ENCODE measurements around the gene LIMD2.

The LIMD2 gene

DNA sequence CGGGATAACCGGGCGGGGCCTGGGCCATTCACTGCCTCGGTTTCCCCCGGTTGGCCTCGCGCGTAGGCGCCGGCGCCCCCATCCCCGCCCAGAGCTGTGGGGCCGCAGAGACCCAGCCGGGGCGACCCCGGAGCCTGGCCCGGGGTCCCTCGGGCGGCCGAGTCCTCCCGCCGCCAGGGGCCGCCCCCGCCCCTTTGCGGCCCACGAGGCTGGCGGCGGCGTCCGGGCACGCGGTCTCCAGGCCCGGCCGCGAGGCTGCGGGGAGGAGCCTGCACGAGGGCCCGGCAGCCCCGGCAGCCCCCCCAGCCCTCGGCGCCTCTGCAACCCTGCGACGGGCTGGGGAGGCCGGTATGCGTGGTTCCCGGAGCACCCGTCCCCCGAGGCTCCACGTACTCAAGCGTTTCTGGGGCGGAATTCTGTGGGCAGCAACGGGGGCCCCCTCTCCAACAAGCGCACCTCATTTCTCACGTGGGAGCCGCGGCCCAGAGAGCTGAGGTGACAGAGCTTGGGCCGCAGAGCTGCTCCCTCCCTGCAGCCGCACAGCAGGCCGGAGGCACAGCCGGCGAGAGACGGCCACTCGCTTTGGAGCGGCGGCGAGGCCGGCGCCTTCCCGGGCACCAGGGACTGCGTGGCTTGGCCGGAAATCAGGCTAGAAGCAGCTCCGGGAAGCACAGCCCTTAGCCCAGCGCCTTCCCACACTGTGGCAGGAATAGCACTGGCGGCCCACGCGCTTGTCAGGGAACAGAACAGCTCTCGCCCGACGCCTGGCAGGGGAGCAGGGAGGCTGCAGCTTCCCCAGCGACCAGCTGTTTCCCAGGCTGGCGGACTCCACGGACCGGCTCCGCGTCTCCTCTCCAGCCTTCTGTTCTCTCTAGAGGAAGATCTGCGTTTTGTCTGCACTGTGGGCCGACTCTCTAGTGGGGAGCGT is 867 bp upstream of the LIMD2 start:
- DNase-seq: no peak

DNA sequence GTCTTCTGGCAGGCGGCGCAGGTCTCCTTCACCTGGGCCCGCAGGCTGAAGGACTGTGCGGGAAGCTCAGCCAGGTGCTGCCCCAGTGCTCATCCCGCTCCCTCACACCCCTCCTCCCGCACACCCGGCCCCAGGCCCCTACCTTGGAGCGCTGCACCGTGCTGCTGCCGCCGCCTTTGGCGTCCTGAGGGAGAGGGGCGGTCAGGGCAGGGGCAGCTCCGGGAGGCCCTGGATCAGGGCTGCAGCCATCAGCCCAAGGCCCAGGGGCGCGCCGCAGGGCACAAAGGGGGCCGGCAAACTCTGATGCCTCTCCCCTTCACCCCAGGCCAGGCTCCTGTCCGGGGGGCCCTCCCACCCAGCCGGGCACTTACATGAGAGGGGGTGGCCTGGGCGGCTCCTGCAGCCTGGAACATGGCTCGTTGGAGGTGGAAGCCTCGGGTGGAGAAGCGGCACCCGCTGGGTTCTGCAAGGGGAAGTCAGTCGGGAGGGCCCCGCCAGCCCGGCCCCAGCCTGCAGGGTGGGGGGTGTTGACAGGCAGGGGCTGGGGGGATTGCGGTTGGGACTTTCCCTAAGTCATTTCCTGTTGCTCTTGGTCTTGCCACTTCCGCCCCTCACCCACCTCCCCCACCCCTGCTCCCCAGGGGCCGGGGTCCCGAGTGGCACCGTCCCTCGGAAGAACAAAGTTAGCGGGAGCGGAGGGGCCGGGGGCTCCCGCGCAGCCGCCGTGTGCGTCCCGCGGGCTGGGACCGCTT is 863 bp downstream of the LIMD2 start:
- DNase-seq: no peak

DNA sequence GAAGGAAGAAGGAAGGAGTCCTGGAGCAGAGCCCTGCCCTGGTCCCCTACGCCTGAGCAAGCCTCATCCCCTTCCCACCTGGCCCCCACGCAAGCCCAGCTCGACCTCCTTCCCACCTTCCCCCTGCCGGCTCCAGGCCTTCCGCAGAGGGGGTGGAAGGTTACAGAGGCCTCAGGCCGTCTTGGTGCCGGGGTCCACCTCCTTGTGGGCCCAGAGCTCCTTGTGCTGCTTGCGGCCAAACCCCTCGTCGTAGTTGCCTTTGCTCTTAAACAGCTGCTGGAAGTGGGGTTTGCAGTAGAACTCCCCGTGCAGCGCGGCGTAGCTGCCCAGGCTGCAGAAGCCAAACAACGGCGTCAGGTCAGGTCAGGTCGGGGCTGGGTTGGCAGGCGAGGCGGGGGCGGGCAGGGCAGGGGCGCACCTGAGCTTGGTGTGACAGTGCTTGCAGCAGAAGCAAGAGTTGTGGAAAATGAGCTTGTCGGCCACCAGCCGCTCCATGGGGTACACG is 1.5 kb downstream of the LIMD2 start:
- DNase-seq: no peak

DNA sequence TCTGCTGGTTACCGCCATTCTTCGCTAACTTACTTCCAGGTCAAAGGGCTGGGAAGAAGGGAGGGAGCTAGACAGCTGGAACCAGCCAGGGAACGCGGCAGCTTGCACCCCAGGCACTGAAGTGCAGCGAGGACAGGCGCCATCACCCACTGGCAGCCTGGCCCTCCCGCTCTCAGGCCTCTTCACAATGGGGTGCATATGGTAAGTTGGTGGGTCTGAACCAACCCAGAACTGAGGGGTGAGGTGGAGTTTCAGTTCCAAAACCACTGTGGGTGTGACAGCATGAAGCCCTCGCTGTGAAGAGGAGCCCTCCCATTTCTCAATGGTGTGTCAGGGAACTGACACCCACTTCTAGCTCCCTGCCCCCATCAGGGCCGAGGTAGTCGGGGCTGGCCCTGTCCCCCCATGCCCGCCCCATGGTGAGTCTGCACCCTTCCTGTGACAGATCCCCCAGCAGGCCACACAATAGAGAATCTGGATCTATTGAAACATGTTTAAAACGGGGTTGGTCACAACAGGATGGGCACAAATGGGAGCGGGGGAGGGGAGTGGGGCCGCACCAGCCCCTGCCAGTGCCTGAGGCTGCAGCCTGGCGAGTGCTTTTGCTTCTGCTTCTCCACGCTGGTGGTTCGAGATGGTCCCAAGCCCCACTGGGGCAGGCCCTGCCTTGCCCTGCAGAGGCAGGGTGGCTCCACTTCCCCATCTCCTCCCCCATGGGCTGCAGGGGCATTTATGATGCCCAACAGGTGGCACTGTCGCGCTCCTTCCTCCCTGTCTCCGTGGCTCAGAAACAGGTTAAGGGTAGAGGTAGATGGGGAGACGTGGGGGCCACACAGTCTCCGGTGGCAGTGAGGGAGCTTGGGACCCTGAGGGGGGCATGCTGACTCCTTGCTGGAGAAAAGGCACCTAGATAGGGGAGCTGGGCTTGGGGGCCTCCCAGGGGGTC is 2.3 kb downstream of the LIMD2 start:
- no peak for DNase-seq

DNA sequence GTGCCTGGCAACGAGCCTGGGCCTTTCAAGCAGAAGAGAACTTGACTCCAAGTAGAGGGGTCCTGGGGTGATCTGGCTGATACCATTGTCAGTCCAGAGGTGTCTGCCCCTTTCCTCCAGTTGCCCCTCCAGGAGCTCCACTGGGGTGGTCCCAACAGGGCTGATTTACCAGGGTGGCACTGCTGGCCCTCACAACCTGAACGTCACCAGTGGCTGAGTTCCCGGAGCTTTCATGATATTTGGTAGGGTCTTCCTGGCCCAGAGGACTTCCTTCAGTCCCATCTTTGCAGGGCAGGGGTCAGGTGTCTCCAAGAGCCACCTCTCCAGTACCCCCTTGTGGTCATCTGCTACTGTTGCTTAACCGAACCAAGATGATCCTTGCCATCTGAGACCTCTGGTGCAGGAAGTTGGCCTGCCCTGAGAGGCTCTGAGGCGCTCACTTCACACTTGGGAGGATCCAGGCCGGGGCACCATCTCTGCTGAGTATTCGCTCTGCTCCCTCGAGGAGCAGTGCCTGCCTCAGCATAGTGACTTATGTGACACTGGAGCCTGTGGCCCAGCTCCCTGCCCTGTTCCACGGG is 3.5 kb downstream of the LIMD2 start:
- no peak for DNase-seq

DNA sequence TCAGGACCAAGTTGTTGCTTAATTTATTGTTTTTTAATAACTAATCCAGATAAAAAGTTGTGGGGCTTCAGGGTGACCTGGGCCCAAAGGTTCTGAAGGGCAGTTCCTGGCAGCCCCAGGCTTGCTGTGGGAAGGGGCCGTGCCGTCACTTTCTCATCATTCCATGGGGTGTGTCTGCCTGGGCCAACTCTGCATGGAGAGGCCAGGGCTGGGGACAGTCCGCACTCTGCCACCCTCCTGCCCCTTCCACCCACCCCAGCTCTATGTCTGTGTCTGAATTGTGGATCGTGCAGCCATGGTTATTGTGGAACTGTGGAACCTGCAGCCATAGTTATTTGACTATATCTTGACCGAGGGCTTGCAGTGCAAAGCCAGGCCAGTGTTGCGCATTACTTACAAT is 4.0 kb downstream of the LIMD2 start:
- DNase-seq: no peak

DNA sequence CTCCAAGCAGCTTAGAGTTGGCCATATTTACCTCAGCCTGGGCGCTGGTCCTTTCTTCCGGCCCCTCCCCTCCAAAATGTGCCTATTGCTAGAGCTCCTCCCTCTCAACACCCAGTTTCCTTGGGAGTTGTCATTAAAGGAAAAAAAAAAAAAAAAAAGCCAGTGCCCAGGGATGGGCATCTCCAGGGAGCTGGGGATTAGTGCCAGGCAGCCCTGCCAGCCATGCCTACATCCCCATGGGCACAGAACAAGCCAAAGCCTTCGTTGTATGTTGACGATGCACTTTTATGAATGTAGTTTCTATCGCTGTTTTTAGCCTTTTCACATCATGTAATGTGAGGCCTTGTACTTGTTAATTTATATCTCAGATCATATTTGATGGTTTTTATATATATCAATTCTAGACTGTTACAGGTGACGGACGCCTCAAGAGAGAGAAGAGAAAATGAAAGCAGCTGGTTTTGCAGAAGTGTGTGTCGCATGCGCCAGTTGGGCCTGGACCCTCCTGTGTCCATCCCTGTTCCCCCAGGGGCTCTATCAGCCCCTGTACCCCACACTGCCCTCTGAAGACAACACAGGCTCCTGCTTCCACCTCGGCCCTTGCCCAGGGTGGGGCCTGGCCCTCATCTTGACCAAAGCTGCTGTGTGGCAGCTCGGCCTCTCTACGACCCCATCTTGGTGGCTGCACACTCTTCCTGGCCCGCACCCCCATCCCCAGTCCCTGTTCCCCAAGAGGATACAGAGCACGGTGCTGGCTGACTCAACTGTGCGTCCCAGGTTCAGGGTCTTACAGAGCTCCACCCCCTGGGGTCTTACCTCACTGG is 4.8 kb downstream of the LIMD2 start:
- no peak for DNase-seq

DNA sequence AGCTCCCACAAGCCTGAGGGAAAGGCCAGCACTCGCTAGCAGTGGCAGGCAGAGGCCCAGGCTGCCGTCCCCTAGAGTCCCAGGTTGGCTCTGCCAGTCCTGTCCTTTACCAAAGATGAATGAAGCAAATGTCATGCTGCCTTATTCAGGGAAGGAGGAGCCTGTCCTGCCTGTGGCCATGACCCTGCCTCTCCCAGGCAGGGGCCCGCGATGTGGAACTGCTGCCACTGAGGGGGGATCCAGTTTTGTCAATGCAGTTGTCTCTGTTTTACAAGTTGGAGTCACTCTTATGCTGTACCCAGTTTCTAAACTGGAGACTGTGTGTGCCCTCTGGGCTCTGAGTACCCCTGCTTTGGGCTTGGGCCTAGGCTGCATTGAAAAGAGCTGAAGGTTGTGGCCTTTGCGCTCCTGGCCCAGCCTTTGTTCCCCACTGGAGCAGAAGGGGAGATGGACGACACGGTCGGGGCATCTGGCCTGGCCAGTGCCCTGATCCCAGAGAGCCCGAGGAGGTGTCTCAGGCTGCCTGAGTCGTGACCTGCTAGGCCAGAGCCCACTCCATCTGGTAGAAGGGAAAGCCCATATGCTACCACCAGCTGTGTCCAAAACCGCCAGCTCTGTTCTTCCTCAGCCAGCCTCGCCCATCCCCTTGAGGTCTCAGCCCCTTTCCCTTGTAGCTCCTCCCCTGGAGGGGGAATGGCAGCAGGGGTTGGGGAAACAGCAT is 5.5 kb downstream of the LIMD2 start:
- no peak for DNase-seq

DNA sequence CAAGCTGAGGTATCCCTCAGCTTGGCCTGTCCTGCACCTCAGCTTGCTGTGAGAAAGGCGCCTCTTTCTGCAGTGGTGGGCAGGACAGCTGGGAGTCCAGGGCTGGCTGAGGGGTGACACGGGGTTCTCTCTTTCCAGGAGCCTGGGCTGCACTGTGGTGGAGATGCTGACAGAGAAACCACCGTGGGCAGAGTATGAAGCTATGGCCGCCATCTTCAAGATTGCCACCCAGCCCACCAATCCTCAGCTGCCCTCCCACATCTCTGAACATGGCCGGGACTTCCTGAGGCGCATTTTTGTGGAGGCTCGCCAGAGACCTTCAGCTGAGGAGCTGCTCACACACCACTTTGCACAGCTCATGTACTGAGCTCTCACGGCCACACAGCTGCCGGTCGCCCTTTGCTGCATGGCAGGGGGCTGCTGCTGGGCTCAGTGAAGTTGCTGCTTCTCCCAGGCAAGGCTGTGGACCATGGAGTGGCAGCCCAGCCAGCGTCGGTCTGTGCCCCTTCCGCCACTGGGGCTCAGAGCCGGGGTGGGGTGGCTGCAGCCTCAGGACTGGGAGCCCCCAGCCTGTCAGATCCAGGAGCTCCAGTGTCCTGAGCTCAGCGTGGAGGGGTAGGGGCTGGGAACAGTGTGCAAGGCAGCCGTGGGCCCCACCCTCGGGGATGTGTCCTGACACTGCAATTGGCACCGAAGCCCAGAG is 6.4 kb downstream of the LIMD2 start:
- no peak for DNase-seq

DNA sequence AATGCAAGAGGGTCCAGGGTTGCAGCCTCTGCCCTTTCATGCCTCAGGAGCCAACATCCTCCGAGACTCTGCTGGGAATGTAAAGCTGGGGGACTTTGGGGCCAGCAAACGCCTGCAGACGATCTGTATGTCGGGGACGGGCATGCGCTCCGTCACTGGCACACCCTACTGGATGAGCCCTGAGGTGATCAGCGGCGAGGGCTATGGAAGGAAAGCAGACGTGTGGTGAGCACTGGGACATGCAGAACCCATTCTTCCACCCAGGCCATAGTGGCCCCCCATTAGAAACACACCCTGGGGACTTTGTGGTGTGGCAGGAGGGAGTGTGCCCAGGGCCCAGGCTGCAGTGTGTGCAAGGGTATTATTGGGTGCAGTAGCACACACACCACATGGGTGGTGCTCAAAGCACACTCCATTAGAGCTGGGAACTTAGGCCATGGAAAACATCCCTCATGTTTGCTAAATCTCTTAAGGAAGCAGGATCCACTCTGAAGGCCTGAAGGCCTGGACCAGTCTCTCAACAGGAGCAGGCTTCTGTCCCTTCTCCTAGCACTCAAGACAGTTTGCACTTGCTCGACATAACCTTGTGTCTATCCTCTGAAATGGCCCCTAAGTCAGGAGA is 7.6 kb downstream of the LIMD2 start:
- no peak for DNase-seq

DNA sequence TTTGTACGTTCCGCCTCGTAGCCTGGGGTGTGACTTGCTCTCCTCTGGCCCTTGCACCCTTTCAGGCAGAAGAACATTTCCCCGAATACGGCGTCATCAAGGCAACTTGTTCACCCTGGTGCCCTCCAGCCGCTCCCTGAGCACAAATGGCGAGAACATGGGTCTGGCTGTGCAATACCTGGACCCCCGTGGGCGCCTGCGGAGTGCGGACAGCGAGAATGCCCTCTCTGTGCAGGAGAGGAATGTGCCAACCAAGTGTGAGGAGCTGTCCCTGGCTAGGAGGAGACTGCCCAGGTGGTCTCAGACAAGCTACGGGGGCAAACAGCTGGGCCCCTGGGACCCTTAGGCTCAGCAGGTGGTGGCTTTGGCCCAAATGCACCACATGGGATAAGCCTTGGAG is 10.4 kb downstream of the LIMD2 start:
- DNase-seq: no peak

DNA sequence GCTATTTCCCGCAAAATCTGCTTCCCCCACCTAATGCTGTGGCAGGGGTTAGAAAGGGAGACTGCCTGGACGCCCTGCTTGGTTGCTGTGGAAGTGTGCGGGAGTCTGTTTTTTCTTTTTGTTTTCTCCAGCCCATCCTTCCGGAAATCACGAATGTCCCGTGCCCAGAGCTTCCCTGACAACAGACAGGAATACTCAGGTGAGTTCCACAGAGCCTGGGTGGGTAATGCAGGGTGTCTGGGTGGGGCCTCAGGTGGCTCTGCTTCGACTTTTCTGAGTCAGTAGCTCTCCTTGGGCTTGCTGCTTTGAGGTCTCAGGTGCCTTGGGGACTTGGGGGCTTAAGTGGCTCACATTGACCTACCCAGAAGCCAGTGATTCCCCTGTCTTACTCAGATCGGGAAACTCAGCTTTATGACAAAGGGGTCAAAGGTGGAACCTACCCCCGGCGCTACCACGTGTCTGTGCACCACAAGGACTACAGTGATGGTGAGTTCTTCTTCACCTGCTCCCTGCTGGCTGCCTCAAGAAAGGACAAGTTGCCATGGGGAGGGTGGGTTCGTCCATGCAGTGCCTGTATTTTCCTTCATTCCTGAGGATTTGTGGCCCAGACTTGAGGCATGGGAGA is 11.4 kb downstream of the LIMD2 start:
- DNase-seq: no peak

DNA sequence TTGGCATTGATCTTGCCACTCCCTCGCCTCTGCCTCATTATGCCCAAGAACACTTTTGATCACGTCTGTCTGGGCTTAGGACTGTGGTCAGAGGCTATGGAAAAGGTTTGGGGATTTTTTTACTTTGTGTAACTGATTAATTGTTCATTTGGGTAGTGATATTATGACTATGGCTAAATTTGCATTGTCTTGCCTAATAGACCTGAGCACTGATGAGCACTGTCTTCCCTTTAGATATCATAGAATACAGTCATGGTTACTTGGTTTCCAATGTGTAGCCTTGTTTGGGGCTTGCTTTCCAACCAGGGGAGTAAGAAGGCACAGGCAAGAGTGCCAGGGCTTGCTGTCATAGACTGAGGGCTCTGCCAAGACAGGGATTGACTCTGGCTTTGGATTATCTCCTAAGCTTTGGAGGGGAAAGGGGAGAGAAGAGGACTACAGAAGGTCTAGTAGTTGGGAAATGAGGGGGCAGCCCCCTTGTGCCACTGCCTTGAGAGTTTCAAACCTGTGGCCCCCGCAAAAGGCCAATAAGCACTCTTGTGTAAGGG is 13.7 kb downstream of the LIMD2 start:
- no peak for DNase-seq

DNA sequence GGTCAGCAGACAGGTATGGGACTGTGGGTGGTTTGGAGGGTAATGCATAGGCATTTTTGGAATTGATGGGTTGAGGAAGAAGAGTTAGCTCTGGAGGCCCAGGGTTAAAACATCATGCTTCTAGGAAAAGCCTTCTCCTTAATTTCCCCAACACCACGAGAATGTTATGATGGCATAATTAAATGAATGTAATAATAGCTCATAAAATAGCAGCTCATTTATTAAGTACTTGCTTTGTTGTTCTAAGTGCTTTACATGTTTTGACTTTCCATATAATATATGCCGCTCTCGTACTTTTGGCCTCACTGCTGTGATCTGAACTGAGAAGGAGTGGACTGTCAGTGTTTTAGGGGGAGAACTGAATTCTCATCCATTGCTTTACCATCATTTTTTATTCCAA is 14.3 kb downstream of the LIMD2 start:
- no peak for DNase-seq

DNA sequence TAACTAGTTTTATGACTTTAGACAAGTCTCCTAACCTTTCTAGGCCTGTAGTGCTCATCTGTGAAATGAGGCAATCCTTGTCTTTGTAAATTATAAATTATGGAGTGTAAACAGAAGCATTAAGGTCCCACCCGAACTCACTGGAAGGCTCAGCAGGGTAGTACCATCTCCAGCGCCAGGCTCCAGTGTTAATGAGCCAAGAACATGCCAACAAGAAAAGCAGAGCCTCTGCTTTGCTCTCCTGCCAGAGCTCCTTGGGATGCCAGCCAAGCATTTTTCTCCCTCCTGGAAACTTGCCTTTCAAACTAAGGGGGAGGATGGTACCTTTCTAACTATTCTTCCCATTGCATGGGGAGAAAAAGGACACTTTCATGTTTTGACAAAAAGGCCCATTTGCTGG is 14.9 kb downstream of the LIMD2 start:
- no peak for DNase-seq

DNA sequence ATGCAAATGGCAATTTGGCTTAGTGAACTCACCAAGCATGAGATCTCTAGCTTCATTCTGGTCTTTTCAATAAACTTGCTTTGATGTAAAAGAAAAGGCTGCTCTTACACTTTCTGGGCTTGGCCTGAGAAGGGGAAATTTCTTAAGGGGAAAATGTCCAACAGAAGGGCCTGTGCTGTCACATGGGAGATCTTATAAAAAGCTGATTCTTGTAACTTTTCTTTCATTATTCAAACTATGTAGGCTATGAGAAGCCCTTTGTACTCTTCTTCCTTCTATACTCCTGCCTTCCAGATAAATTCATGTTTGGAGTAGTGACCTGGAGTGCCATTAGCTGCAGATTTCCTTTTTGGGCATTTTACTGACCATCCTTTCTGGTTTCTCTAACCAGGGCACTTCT is 16.9 kb downstream of the LIMD2 start:
- DNase-seq: no peak

DNA sequence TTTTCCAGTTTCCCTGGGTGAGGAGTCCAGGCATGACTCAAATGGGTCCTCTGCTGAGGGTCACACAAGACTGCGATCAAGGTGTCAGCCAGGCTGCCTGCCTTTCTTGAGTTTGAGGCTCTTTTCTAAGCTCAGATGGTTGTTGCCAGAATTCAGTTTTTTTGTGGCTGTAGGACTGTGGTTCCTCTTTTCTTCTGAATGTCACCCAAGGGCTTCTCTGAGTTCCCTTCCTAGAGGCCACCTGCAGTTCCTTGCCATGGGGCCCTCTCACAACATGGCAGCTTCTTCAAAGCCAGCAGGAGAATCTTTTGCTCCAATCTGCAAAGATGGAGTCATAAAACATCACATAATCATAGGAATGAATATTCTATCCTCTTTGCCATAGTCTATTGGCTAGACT is 17.5 kb downstream of the LIMD2 start:
- DNase-seq: no peak

DNA sequence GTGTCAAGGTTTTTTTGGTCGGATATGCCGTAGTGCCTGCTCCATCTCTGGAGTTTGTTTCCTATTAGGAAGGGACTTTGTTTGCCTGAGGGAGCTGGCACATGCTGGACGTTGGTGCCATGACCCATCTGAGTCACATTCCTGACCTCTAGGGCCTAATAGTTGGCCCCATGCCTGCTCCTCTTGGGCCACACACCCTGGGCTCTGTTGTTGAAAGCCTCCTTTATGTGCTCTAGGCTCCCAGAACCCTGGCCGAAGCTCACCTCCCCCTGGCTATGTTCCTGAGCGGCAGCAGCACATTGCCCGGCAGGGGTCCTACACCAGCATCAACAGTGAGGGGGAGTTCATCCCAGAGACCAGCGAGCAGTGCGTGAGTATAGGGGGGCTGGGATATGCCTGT is 18.4 kb downstream of the LIMD2 start:
- no peak for DNase-seq

DNA sequence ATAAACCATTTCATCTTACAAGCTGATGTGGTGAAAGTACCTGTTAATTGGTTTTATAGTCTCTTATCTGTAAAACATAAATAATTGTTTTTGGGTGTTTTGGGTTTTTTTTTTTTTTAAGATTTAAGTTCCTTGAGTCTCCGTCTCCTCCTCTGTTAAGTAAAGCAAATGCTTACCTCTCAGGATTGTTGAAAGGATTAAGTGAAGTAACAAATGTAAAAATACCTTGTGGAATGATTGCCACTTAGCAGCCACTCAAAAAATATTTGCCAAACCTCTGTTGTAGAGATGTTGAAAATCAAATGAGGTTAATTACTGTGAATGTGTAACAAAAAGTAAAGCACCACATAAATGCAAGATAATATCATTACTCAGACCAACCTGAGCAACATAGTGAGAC is 19.2 kb downstream of the LIMD2 start:
- DNase-seq: no peak

All from amniotic stem cell (primary cell).